Measurements from ENCODE around the gene SPDYC. TPM values are rescaled to one million over a fixed set of nuclear protein-coding genes. Genes with fewer than 3 reads are reported as not detected.

The SPDYC gene
- total and polyA plus RNA-seq, 12 donors, result not detected

GRCh38 chr11:65134952-65135632 lies 34.9 kb upstream of the SPDYC start:
- 3% methylated on average over 24 of the region's 24 CpGs for WGBS, 2 donors
- DNase-seq, result peak; percentile 86 to 93
- peaks cover 12 to 36% (median 27%) of the 10 kb centered on the region in 9 donors for H3K4me1 ChIP-seq
- H3K36me3 ChIP-seq, result peaks cover 0 to 32% (median 19%) of the 10 kb centered on the region in 9 donors
- peak overlapping the region; percentile 75 to 98 (median 88) for H3K4me3 ChIP-seq
- TF ChIP-seq CTCF (IDR thresholded peaks at IDR 0.05), result no peak
- intact Hi-C loops (cut with DNase I), result loop anchor here in 4 of 10 donors (1.0 to 10.0 kb wide), 3 partner anchors 46 to 120 kb away; partner anchors contain the start of gene CAPN1 (in 3 of the 4)
- no peaks in the 10 kb centered on the region for H3K27me3 ChIP-seq
- no peaks in the 10 kb centered on the region for H3K9me3 ChIP-seq
- H3K27ac ChIP-seq, result peak overlapping the region; percentile 95 to 100 (median 98)
- ATAC-seq, result peak; percentile 86 to 95 (median 90)

GRCh38 chr11:65135633-65136145 lies 34.3 kb upstream of the SPDYC start:
- H3K4me1 ChIP-seq, result peaks cover 12 to 36% (median 27%) of the 10 kb centered on the region in 9 donors
- whole genome bisulfite sequencing, 2 donors, result 55% methylated on average over 11 of the region's 11 CpGs
- intact Hi-C loops (cut with DNase I), result loop anchor here in 3 of 10 donors (1.0 to 10.0 kb wide), 3 partner anchors 46 to 119 kb away; partner anchors contain the start of gene CAPN1 (in 2 of the 3)

GRCh38 chr11:65136515-65137096 lies 33.4 kb upstream of the SPDYC start:
- Histone ChIP-seq H3K4me3 (no peak overlapping the region), H3K9me3 (no peaks in the 10 kb centered on the region), H3K4me1 (peaks cover 12 to 35% (median 27%) of the 10 kb centered on the region in 9 donors), H3K27ac (no peak overlapping the region), H3K27me3 (no peaks in the 10 kb centered on the region), H3K36me3 (peaks cover 0 to 17% (median 6%) of the 10 kb centered on the region in 9 donors)
- no peak for DNase-seq
- intact Hi-C loops (cut with DNase I), result loop anchor here in 2 of 10 donors (5.0 to 10.0 kb wide), 2 partner anchors 46 to 118 kb away; partner anchors contain the start of gene CAPN1 (in 1 of the 2)
- WGBS, 2 donors, result 89 to 91% methylated on average over 15 of the region's 15 CpGs
- no peak for TF ChIP-seq CTCF (IDR thresholded peaks at IDR 0.05)
- no peak for ATAC-seq

More at GRCh38 chr11:65135633-65136145, 34.3 kb upstream of the SPDYC start:
- Histone ChIP-seq H3K36me3 (peaks cover 0 to 26% (median 14%) of the 10 kb centered on the region in 9 donors), H3K9me3 (no peaks in the 10 kb centered on the region), H3K27me3 (no peaks in the 10 kb centered on the region), H3K27ac (peak overlapping the region; percentile 95 to 100 (median 98)), H3K4me3 (peak overlapping the region in 9 of 10 donors; percentile 75 to 98 (median 92))
- no peak for TF ChIP-seq CTCF (IDR thresholded peaks at IDR 0.05)
- ATAC-seq (no peak), DNase-seq (no peak)

GRCh38 chr11:65141896-65142494 lies 28.0 kb upstream of the SPDYC start:
- Histone ChIP-seq H3K27ac (no peak overlapping the region), H3K27me3 (no peaks in the 10 kb centered on the region), H3K9me3 (peaks cover 0 to under 1% (median 0%) of the 10 kb centered on the region in 11 donors), H3K36me3 (no peaks in the 10 kb centered on the region), H3K4me3 (no peak overlapping the region), H3K4me1 (no peaks in the 10 kb centered on the region)
- no peak for TF ChIP-seq CTCF (IDR thresholded peaks at IDR 0.05)
- intact Hi-C loops (cut with DNase I), result no loop called here
- 84 to 85% methylated on average over 7 of the region's 7 CpGs for WGBS, 2 donors
- no peak for DNase-seq
- ATAC-seq, result no peak
